GM21515 (cell line): Measurements from ENCODE around the gene PTPRD.

ENCODE experiments used
- ATAC-seq: cut with Tn5 transposase; IDR thresholded peaks from one replicate; pipeline ENCODE4 v1.9.1; 2021; ENCODE audit not compliant: unreplicated experiment

Gene PTPRD

DNA sequence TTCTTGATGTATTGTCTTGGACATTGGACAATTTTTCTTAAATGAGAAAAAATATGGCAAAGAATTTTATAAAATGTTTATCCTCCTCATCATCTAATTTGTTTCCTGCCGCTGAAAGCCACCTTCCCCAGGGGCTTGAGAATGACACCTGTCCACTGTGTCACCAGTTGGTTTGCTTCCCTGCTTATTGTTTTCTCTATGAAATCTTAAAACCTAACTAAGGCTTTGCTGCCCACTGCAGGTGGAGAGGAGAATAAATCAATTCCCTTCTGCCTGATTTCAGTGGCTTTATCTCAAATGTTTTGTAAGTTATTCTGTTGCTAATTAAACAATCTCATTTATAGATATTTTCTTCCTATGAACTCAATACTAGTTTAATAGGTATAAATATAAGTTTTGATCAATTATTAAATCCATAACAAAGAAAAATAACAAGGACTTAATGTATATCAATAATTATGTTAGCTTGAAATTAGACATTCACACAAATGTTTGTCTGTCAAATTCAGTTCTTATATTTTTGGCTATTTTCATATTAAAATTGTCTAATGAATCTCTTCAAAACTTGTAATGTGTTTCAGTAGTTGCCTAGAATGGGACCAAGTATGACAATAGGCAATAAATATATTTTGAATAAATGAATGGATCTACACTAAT is 822.5 kb downstream of the PTPRD start:
- peak; percentile 60 for ATAC-seq

DNA sequence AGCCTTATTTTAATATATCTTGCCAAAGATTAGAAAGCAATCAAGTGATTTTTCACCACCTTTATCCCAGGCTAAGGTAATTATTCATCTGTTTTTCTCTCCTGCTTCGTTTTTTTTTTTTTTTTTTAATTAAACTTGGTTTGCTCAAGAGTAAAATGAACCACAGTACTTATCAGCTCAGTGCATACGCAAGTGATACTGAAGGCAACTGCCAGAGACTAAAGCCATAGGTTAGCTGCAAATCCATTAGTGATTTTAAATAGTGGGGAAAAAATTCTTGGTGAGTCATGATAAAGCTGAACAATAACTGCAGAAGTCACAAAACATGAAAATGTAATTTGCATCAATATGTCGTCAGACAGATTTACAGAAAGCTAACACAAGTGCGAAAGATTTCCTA is 829.1 kb downstream of the PTPRD start:
- no peak for ATAC-seq

DNA sequence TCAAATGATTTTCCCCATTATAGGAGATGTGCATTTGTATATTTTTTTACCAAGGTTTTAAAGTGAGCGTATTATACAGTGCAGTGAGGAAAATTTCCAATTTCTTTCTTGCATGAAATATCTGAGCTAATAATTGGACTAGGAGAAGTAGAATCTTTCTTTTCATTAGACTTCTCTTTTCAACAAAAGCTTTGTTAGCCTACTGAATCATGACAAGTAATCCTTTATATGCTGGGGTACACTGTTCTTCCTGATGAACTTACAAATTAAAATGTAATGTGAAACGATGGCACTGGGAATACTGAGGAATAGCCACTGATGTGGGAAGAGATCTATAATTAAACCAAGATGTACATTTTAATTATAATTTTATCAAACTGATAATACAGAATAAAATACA is 829.6 kb downstream of the PTPRD start:
- ATAC-seq: no peak

DNA sequence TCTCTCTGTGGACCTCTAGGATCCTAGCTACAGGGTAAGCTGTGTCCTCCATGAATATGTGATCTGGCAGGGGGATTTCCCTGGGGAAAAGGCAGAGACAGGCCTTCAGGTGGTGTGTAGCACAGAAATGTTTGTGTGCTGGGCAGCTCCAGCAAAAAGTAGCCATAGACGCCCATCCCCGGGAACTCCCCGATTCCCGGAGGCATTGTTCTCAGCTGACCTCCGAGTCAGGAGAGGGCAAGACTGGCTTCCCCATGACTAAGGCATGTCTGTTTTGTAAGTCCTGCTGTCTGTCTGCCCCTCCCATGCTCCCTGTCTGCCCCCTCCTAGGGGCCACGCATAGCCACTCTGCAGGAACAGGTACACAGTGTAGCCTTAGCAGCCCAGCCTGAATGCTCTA is 834.5 kb downstream of the PTPRD start:
- ATAC-seq: no peak

DNA sequence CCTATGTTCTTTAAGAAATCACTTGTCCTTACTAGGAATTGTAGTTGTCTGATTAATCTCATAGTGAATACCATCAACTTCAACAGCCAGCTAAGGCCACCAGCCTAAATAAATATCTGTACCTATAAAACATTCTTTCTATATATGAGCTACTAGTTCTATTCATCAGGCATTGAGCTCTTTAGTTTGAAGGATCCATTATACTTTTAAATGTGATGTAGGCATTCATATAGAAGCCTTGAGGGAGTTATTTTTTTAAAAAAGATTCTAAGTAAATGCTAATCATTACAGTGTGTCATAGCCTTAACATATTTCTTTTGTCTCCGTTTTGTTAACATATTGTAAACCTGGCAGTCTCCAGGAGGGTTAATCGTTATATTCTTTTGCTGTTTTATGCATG is 838.3 kb downstream of the PTPRD start:
- ATAC-seq: no peak

DNA sequence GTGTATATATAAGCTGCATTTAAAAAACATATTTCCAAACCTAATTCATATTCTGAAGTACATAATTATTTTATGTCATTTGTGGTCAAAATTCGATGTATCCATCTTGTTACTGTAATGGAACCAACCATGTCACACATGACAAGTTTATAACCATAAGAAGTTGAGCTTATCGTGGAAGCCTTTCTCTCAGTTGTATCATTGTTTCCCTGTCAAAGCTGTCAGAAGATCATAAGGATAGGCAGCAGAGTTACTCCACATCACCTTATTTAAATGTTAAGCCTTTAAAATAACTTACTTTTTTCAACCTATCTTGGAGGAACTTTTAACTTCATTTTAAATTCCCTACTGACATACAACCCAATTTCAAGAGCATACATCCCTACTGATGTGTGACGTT is 841.5 kb downstream of the PTPRD start:
- no peak for ATAC-seq

DNA sequence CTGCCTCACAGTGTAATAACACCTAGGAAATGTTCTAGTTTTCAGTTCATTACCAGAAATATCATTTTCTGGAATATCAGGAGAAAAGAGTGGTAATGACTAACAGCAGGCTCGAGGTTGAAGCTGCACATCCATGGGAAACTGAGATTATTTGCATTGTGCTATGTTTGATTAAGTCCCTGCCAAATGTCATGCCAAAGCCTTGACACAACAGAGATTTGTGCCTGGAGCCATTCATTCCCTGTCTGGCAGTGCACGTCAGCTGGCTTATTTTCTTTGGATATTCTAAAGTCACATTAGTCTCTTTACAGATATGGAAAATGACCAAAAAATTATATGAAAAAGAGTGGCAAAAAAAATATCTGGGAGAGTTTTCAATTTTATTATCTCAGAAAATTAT is 848.0 kb downstream of the PTPRD start:
- ATAC-seq: no peak

DNA sequence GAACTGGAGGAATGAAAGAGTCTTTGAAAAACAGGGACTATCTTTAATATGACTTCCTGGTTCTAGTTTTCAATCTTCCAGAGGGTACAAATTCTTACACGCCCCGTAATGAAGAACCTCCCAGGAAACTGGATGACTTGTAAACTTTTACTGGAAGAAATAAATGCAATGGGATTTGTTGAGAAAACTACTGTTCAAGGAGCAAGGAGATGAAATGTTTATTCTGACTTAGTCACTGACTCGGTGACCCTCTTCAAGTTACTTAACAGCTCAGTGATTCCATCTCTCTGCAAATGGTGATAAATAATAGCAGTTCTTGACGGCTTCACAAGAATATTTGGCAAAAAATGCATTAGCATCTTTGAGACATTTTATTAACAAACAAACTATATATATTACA is 858.6 kb downstream of the PTPRD start:
- ATAC-seq: no peak

DNA sequence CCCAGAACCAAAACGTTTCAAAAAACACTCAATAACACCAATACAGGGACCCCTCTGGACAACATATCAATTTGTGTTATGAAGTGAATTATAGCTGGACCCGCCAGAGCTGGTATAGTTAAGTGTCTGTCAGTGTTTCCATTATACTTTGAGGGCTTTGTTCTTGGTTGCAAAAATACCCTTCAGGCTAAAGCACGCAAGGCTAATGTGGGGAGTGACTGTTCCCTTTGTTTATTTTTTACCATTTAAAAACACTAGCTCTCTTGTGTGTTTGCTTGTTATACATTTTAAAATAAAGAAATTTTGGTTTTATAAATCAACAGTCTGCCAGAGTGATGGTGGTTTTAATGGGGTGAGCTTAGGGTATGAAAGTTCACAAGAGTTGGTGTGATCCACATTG is 859.5 kb downstream of the PTPRD start:
- no peak for ATAC-seq

DNA sequence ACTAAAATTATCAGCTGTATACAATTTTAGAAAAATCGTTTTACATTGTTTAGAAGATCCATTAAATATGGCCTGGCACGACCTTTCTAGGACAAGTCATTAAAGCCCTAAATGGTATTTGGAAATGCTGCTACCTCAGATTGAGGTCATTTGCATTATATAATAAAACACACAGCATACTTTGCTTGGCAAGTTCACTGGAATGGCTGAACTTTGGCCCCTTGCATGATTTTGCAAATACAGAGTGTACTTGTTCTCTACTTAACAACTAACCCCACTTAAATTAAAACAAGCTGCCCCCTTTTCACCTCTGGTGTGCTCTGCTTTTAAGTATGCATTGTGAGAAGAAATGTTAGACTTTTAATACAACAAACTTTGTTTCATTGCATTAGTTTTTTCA is 860.1 kb downstream of the PTPRD start:
- ATAC-seq: no peak

DNA sequence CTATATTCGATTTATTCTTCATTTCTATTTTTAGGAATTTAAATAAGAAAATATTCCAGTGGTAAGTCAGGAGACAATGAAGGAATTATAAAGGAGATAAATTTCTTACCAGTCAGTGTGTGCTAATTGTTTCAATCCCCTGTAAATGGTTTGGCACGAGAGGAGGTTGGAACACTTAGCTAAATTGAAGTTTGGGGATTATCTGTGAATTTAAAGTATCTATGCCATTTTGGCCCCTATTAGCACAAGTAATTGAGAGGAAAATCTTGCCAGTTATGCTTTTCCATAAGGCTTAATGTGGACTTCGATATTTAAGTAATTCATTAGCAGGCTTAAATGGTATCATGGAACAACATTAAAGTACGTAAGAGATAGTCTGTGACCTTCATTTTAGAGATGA is 860.8 kb downstream of the PTPRD start:
- ATAC-seq: no peak

DNA sequence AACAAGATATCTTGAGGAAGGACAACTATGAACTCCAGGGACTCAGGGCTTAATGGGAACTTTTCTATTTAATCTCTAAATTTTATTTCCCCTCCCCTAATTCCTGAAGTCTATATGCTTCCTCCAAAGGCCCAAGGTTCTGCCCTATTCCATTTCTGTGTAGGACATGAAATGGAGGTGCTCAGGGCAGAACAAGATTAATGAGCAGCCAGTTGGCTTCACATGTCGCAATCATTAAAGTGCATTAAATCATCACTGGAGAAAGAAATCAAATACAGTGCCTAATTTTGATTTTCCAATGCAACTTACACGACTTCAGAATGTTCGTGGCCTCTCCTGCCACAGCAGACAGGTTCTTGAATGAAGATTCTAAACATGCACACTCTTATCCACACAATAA is 862.1 kb downstream of the PTPRD start:
- ATAC-seq: no peak

DNA sequence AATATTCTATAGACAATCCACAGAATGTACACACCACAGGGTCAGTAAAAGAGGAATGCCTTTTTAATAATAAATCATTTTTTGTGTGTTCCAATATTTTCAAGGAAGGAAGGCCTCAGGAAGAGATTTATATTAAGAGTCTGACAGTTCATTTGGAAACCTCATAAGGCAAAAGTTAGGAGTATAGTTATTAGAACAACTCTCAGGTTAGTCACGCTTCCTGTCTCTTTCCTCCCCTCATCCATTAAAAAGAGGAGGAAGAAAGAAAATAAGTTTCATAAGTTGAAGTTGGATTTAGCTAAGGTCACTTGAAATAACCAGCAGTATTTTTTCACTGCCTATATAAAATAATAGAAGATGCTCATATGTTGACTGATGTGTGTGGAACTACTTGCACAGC is 863.2 kb downstream of the PTPRD start:
- ATAC-seq: no peak

DNA sequence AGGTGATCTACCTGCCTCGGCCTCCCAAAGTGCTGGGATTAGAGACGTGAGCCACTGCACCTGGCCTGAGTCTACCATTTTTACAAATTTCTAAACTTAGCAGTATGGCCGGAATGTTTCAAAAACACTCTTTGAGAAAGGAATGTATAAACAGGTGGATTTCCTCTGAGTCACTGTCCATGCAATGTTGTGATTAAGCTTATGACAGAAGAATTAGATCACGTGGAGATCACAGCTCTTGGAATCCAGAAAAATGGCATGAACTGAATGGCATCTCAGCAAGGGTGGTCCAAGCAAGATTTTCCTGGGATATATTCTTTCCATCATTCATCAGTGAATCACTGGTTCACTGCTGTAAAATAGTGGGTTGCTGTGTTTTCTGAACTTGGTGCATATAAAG is 865.0 kb downstream of the PTPRD start:
- ATAC-seq: no peak

DNA sequence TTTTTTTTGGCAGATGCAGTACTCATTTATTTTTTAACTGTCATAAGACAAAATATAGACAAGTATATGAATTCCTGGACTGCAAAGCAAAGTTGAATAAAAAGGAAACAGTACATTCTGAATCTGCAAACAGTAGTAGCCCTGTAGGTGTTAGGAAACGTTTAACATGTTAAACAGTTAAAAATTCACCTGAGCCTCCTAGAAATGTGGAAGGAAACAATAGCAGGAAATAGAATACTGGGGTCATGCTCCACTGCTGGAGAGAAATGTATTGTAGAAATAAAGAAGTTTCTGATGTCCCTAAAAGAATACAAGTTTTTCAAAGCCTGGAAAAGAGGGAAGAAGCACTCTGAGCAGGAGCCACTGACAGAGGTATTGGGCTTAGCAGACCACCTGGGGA is 866.0 kb downstream of the PTPRD start:
- no peak for ATAC-seq

DNA sequence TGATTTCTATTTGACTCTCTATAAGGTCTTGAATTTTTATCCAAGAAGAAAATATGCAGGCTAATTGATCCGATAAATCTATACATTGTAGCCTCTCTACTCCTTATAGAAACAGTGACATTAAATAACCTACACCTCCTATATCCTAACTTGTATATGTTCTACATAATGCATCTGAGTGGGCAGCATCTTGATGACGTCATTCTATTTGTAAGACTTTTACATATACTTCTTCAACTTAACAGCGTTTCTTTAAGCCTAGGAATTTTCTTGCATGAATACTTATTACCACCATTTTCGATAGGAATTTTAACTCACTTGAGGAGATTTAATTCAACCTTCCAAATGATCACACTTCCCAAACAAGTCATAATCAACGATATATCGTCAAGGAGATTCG is 869.0 kb downstream of the PTPRD start:
- ATAC-seq: no peak

DNA sequence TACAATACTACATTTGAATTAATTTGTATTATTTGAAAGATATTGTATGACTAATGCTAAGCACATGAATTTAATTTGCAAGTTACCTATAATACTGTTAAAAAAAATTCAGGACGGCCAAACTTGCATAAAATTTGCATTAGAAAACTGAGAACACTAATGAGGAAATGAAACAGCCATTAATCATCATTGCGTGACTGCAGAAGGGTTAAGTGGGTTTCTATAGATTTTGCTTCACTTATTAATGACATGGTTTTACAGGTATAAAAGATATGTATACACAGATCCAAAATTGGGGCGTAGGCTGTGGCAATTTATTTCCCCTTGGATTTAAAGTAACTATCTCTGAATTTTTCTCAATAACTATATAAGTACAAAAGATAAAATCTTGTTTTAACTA is 882.6 kb downstream of the PTPRD start:
- ATAC-seq: no peak

DNA sequence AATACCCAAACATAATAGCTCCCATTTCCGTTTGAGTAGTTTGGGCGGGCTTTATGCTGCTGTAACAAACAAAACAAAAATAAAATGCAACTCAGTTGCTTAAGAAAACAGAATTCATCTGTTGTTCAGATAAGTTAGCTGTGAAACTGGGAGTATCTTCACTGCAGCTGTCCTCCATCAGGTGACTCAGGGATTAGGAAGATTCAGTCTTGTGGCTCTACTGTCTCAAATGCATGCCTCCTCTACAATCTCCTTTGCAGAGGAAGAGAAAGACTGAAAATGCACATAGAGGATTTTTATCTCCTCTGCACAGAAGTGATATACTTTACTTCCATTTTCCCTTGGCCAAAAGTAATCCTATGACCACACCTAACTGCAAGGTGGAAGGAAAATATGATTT is 883.7 kb downstream of the PTPRD start:
- no peak for ATAC-seq

DNA sequence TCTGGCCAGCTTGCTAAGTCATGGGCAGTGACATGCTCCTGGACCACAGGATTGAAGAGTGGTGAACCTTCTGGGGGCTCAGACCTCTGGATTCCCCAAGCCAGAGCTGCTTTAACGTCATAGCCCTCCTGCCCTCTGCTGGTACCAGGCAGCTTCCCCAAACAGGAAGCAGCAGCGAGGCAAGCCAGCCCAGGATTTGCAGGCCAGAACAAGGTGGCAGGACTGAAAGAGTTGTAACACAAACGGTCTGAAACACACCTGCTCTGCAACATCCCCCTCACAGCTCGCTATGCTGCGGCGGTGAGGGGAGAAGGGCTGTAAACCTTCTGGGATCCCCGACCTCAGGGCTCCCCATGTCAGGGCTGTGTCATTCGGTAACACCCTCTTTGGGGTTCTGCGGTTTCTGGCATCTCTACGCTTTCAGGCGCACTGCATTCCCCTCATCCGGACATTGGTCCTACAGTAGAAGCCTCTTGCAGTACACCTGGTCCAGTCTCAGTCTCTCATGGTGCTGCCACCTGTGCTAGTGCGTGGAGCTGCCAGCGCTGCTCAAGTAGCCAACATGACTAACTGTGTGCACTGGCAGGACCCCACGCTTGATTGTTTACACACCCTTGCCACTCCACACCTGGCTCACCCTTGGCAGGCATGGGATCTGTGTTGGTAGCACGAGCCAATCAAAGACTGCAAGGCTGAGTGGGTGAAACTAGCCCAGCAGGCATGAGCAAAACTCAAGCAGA is 893.3 kb downstream of the PTPRD start:
- ATAC-seq: no peak

DNA sequence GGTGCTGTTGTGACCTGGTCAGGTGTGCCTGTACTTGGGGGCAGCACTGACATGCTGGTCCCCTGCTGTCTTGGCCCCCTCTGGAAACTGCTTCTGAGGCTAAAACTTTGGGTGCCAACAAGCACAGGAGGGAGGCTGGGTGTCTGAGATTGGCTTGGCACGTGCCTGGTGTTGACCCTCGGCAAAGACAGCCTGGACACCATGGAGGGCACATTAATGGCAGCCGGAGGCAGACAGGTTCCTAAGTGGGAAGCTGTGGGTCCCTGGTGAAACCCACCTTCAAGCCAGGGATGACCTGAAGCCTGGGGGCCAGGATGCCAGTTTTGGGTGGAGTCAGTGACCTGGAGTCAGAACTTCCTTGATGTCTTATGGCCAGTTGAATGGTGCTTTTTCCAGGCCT is 894.1 kb downstream of the PTPRD start:
- no peak for ATAC-seq

DNA sequence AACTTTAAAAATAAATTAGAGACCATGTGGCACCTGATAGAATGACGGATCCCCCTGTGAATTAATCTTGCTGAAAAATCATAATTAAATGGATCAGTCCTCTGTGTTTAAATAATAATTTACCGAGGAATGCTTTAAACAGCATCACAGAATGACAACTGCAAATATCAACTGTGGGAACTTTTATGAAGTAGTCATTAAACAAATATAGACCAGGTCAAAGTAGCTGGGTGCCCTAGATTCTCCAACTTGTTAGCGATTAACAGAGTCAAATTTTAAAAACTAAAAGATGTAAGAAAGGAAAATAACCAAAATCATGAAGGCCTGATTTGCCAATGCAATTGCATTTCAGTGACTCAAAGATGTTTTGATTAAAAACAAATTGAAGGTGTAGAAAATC is 933.4 kb downstream of the PTPRD start:
- no peak for ATAC-seq

DNA sequence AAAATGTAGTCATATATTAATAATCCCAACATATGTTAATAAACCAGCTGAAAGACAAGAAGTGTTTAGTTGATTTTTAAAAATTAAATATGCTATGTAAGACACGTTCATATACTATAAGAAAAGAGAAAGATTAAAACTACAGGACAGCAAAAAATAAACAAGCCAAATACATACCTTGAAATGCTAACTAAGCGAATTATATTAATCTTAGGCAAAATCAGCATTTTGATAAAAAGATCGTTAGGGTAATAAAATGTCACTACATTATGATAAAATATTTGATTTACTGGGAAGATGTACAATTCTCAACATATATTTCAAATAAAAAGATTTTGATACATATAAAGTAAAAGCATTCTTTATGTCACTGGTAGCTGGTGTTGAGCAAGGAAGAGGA is 938.3 kb downstream of the PTPRD start:
- no peak for ATAC-seq

DNA sequence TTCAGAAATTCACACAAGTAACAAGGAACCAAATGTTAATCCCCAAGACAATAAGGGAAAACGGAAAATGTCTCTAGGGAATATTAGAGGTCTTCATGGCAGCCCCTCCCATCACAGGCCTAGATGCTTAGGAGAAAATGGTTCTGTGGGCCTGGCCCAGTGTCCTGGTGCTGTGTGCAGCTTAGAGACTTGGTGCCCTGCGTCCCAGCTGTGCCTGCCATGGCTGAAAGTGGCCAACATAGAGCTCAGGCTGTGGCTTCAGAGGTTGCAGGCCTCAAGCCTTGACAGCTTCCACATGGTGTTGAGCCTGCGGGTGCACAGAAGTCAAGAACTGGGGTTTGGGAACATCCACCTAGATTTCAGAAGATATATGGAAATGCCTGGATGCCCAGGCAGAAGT is 942.3 kb downstream of the PTPRD start:
- no peak for ATAC-seq
